ENCODE measurements around the gene ARHGAP30.
"Not testable (repeated sequence)": the region's sequence is repeated elsewhere in the genome, so short reads cannot be mapped to it uniquely, and the experiment has no call there.

ARHGAP30 gene

GRCh38 chr1:161068306-161069234 lies 1.1 kb downstream of the ARHGAP30 start:
- Histone ChIP-seq H3K4me3 (ENCODE audit: low read length) (peak overlapping the region; percentile 97), H3K4me2 (ENCODE audit: low read length) (peak overlapping the region; percentile 94)
- TF ChIP-seq CTCF (IDR thresholded peaks at IDR 0.05; ENCODE audit: low read depth, low read length, poor library complexity, severe bottlenecking) = no peak
- TF ChIP-seq EZH2phosphoT487 (IDR thresholded peaks at IDR 0.05; ENCODE audit: borderline replicate concordance, low read length) = no peak

GRCh38 chr1:161066694-161067093 lies 3.0 kb downstream of the ARHGAP30 start:
- H3F3A ChIP-seq (ENCODE audit: control insufficient read depth, insufficient read depth) = peaks cover 2% of the 10 kb centered on the region; the same call in 1 of the 2 replicates
- H3K9me3 ChIP-seq (ENCODE audit: control insufficient read depth, insufficient read depth, low read length) = no peaks in the 10 kb centered on the region
- H3K27me3 ChIP-seq (ENCODE audit: control insufficient read depth, low read length) = no peaks in the 10 kb centered on the region
- no peak overlapping the region for H3K27ac ChIP-seq (ENCODE audit: low read depth, low read length)
- peaks cover 35% of the 10 kb centered on the region for H3K4me1 ChIP-seq (ENCODE audit: control insufficient read depth, low read length)
- TF ChIP-seq CTCF (IDR thresholded peaks at IDR 0.05; ENCODE audit: low read depth, low read length, poor library complexity, severe bottlenecking) = no peak
- TF ChIP-seq EZH2phosphoT487 (IDR thresholded peaks at IDR 0.05; ENCODE audit: borderline replicate concordance, low read length) = no peak
- H3K4me3 ChIP-seq (ENCODE audit: low read length) = 0 out of 2 replicates have a peak overlapping the region, but pooled peaks have one; percentile 6
- H3K9me2 ChIP-seq (replicated peaks; ENCODE audit: control insufficient read depth, low read length) = no peaks in the 10 kb centered on the region
- peaks cover 10% of the 10 kb centered on the region for H4K20me1 ChIP-seq (ENCODE audit: control insufficient read depth, insufficient read depth, low read depth, low read length)
- H3K36me3 ChIP-seq (ENCODE audit: control insufficient read depth, low read length) = peaks cover 42% of the 10 kb centered on the region
- H3K79me2 ChIP-seq (ENCODE audit: control insufficient read depth, low read length) = peaks cover 78% of the 10 kb centered on the region
- H3K4me2 ChIP-seq (ENCODE audit: low read length) = peak overlapping the region; percentile 30

More at GRCh38 chr1:161068306-161069234, 1.1 kb downstream of the ARHGAP30 start:
- Histone ChIP-seq H3K27me3 (ENCODE audit: control insufficient read depth, low read length) (no peaks in the 10 kb centered on the region), H4K20me1 (ENCODE audit: control insufficient read depth, insufficient read depth, low read depth, low read length) (peaks cover 10% of the 10 kb centered on the region; the same call in 1 of the 2 replicates), H3K79me2 (ENCODE audit: control insufficient read depth, low read length) (peaks cover 59% of the 10 kb centered on the region), H3K36me3 (ENCODE audit: control insufficient read depth, low read length) (peaks cover 36% of the 10 kb centered on the region), H3F3A (ENCODE audit: control insufficient read depth, insufficient read depth) (peaks cover 2% of the 10 kb centered on the region; the same call in 1 of the 2 replicates), H3K27ac (ENCODE audit: low read depth, low read length) (peak overlapping the region; percentile 91), H3K9me2 (replicated peaks; ENCODE audit: control insufficient read depth, low read length) (no peaks in the 10 kb centered on the region), H3K4me1 (ENCODE audit: control insufficient read depth, low read length) (peaks cover 38% of the 10 kb centered on the region), H3K9me3 (ENCODE audit: control insufficient read depth, insufficient read depth, low read length) (no peaks in the 10 kb centered on the region)

GRCh38 chr1:161065681-161066080 lies 4.0 kb downstream of the ARHGAP30 start:
- H3K9me3 ChIP-seq (ENCODE audit: control insufficient read depth, insufficient read depth, low read length) = not testable (repeated sequence)
- peaks cover 84% of the 10 kb centered on the region for H3K79me2 ChIP-seq (ENCODE audit: control insufficient read depth, low read length)

GRCh38 chr1:161063936-161064335 lies 5.8 kb downstream of the ARHGAP30 start:
- not testable (repeated sequence) for H3K27ac ChIP-seq (ENCODE audit: low read depth, low read length); H3K9me2 ChIP-seq (replicated peaks; ENCODE audit: control insufficient read depth, low read length); H3F3A ChIP-seq (ENCODE audit: control insufficient read depth, insufficient read depth); H3K9me3 ChIP-seq (ENCODE audit: control insufficient read depth, insufficient read depth, low read length); H3K4me3 ChIP-seq (ENCODE audit: low read length); H3K27me3 ChIP-seq (ENCODE audit: control insufficient read depth, low read length); H3K4me2 ChIP-seq (ENCODE audit: low read length)
- peaks cover 10% of the 10 kb centered on the region for H4K20me1 ChIP-seq (ENCODE audit: control insufficient read depth, insufficient read depth, low read depth, low read length)
- peaks cover 85% of the 10 kb centered on the region for H3K79me2 ChIP-seq (ENCODE audit: control insufficient read depth, low read length)
- peaks cover 44% of the 10 kb centered on the region for H3K36me3 ChIP-seq (ENCODE audit: control insufficient read depth, low read length)
- H3K4me1 ChIP-seq (ENCODE audit: control insufficient read depth, low read length) = peaks cover 24% of the 10 kb centered on the region

More at GRCh38 chr1:161065681-161066080, 4.0 kb downstream of the ARHGAP30 start:
- H3K27me3 ChIP-seq (ENCODE audit: control insufficient read depth, low read length); H3K4me3 ChIP-seq (ENCODE audit: low read length); H3K27ac ChIP-seq (ENCODE audit: low read depth, low read length); H3F3A ChIP-seq (ENCODE audit: control insufficient read depth, insufficient read depth); H3K4me2 ChIP-seq (ENCODE audit: low read length); H3K9me2 ChIP-seq (replicated peaks; ENCODE audit: control insufficient read depth, low read length): not testable (repeated sequence)
- peaks cover 33% of the 10 kb centered on the region for H3K4me1 ChIP-seq (ENCODE audit: control insufficient read depth, low read length)
- peaks cover 42% of the 10 kb centered on the region for H3K36me3 ChIP-seq (ENCODE audit: control insufficient read depth, low read length)
- H4K20me1 ChIP-seq (ENCODE audit: control insufficient read depth, insufficient read depth, low read depth, low read length) = peaks cover 10% of the 10 kb centered on the region

All from DOHH2 (cell line).